NCI-H510A (cell line): Measurements from ENCODE around the gene PCCA.
A peak's percentile ranks its signal among the peaks of the same experiment; 100 is the strongest.

ENCODE experiments used
- DNase-seq: peaks from one replicate; lab custom pipeline; 2025; lab: John Stamatoyannopoulos, UW

Gene PCCA

DNA sequence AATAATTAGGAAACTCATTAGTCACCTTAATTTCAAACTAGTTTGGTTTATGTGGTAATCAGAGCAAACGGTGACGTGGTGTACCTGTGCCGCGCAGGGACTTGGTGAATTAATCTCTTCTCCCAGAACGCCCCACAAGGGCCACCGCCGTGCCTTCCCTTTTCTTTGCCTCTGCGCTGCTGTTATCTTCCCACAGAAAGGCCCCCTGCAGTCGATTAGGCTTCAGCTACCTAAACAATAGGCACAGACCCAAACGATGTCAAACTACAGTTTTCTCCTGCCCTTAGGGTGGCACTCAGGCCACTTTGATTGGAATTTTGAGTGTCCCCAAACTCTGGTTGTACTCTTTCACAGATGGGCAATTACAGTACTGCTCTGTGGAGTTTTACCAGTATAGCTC is 384.2 kb downstream of the PCCA start:
- DNase-seq: no peak

DNA sequence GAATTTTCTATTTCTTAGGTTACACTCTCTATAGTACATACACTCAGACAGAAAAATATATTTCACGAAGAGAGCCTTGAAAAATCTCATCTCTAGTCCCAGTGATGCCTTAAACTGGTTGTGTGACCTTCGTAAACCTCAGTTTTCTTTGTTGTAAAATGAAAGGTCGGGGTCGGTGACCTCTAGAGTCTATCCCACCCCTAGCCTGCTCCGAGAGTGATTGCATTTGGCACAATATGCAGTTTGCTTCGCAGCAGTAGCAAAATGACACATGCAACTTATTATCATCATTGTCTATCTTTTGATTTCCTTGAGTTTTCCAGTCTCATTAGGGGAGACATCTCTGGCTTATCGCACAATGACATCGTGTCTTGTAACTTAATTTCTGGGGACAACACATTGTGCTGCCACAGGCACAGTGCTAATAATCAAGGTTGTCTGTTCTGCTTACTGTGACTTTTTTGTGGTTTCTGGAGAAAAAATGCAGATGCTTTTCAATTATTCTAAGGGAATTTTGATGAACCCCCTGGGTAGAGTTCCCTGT is 384.7 kb downstream of the PCCA start:
- no peak for DNase-seq

DNA sequence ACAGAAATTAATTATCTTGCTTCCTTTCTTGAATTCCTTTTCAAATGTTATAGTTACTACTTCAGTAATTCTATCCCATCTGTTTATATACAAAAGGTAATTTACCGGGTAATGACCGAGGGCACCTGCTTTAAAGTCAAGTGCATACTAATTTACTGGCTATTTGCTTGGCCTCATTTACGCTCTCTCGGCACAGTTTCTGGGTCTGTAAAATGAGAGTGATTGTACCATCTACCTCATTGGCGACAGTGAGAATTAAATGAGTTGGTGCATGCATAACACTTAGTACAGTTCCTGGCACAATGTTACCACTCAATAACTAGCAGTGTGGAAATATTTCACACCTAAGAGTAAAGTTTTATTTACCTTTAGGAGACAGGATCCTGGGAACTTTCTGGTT is 388.1 kb downstream of the PCCA start:
- no peak for DNase-seq

DNA sequence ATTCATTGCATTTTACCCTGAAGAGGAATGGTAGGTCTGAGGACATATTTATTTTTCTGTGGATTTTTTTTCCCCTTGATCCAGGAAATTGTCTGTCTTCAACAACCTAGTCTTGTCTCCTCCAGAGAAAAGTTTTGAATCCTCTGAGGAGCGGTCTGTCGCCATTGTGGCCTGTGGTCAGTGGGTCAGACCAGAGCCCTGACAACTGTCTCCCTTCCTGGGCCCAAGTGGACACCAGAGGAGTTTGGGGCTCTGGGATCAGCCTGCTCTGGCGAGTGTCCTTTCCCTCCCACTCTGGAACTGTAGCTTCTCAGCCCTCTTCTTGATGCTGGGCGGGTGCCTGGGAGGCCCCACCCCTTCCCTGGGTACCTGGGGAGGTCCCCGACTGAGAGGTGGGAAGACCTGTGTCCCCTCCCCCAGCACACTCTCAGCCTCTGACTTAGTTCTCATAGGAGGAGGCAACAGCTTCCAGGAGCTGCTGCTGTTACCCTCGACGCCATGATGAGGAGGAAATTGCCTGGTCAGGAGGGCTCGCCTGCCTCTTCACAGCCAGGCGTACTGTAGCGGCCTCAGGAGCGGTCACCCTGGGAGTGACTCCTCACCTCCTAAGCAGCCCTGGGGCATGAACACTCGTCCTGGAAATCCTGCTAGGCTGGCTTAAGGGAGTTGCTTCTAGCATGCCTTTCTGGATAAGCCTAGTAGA is 389.4 kb downstream of the PCCA start:
- no peak for DNase-seq

DNA sequence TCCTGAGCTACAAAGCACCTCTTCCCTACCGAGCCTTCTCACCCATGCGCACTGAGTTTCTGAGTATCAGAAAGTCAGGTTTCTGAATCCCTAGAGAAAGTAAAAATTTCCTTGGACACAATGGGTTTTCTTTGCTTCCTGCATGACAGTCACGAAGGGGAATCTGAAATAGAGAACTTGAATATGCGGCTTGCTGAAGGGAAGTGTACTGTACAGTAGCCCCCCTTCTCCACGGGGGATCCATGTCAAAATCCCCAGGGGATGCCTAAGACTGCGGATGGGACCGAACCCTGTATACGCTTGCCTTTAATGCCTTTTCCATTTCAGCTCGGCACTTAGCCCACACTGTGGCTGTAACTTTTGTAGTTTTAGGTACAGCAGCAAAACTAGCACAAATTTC is 391.8 kb downstream of the PCCA start:
- DNase-seq: no peak

DNA sequence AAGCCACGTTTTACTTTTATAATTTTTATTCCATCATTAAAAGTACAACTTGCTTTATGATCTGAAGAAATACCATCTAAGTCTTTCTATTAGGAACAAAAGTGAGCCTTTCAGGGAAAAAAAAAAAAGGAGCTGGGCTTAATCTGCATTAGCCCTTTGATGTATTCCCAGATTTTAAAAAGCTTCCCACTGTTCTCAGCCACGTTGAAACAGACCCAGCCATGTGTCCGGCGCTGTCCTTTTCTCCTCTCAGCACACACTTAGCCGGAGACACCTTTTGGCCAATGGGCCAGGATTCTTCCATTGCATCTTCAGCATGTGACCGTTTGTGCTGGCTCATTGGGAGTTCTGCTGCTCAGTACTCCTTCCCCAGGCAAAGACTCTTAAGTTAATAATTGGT is 394.2 kb downstream of the PCCA start:
- no peak for DNase-seq

DNA sequence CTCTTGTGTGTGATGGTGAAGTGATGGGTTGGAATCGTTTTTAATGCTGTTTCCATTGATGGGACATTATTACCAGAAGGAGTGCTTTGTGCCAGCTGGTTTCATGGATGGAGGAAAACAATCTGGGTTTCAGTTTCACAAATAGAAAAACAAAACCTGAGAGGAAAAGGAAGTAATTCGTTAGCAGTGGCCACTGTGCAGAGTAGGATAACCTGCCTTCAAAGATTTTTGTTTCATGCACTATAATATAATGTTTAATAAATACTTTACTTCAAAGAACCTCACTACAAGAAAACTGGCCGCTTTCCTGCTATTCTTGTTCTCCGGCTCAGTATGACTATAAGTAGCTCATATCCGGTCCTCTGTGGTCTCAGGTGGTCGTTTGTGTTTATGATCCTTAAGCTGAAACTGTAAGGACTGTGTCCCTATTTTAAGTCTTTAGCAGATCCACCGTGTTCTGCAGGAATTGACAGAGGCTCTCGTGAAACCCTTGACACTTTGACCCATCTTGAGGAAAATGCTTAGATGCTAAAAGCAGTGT is 395.0 kb downstream of the PCCA start:
- no peak for DNase-seq

DNA sequence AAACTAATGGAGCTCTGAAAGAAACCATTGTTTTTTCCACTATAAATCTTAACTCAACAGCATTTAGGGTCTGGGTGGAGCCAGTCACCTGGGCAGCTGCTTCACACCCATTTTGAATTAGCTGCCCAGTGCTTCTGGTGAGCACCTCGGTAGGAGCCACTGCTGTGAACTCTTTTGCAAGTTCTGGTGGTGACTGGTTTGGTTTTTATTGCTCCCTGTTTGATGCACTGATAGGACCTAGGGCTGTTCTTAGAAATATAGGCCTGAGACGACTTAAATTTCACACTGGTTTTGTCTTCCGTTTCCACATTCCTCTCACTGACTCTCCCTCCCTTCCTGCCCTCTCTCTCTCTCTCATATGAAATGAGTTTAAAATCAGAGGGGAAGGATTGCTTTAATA is 395.8 kb downstream of the PCCA start:
- DNase-seq: no peak

DNA sequence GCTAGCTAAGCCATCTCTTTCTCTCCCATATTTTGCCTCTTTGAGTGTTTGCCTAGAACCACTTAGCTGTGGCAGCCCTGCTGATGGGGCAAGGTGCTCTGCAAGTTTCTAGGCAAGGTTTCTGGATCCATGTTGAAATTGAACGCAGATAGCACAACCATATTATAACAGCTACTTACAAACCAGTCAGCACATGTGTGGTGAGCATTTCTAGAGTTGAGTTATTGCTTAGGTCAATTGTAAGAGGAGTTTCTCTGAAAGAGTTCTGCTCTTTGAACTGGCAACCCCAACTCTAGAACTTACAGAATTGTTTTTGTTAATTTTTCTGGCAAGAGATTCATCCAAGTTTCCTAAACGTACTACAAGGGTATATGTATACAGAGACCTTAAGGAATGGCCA is 396.4 kb downstream of the PCCA start:
- DNase-seq: no peak

DNA sequence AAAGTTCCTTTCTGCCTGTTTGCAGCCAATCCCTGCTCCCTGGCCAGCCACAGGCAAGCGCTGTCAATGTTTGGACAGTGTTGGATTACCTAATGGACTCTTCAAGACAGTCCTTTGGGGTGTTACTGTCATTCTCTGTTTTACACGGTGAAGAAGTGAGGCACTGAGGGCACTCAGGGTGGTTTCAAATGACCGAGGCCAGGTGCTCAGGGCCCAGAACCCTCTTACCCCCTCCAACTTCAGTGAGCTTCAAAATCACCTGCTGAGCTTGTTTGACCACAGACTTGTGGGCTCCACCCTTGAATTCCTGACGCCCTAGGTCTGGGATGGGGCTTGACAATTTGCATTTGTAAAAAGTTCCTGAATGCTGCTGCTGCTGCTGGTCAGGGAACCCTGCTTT is 401.8 kb downstream of the PCCA start:
- peak; percentile 69 for DNase-seq

DNA sequence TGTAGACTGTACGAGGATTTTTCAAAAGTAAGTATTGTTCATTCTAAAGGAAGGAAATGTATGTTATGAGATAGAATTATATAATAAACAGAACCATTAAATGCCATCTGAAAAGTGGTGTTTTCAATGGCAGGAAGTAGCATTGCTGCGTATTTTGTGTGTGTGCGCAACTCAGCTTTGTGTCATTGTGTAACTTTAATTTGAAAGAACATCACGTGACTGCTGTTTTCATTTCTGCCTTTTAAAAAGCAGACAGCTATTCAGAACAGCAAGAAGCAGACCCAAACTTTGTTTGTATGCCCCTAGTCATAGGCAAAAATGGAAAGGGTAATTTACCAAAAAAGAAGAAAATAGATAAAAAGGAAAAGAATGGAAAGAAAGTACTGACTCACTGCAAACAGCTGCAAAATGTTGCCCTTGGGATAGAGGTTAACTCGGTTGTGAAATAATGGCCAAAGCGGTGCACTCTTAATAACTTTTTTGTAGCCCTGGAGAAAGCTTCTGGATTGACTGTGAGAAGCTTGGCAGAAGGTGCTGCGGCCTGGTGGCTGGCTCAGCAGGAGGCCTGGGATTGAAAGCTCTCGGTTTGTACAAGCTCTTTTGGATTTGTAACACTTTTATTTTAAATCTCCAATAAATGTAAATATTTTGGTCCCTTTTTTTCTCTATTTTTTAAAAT is 402.4 kb downstream of the PCCA start:
- no peak for DNase-seq

DNA sequence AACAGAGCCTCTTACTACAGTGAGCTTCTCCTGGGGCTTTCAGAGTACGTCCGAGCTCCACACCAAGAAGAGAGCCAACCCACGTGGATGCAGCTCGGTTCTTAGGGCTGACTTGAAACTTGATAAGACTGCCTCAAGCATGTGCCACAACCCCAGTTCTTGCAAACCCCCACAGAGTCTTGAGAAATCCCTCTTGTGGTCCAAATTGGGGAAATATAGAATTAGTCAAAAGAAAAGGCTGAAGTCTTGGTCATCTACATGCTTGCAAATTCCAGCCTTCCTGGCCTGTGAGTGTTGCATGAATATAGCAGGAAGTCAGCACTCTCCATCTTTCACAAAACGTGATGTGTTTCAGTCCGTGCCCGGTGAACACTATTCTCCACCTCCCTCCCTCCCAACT is 404.5 kb downstream of the PCCA start:
- DNase-seq: no peak

DNA sequence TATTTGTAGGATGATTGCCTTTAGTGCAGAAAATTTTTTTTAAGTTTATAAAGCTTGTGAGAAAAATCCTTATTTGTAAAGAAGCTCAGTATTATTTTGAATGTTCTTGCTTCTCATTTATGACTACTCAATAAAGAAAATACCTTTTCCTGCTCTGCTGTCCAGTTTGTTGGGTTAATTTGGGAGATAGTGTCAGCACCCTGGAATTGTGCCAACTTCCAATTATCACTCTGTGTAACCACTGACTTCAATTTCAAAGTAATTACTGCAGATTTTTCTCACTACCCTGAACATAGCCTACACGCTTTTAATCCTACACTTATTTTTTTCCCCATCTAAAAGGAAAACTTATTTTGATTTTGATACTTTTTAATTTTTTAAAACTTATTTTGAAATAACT is 406.6 kb downstream of the PCCA start:
- DNase-seq: no peak

DNA sequence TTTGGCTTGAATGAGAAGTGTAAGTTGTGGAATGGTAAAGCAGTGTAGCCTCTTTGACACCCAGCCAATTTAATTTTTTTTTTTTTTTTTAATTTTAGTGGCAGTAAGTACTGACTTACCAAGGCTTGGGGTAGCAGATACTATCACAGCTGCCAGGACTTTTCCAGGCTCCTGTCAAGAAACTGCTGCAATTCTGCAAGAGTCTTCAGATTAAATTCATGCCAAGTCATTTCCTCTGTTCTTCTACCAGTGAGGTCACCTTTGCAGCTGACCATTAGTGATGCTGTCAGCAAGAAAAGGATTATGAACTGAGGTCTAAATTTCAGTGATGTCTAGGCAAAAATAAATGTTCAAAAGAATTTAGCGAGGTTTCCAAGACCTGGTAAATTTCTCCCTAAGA is 408.5 kb downstream of the PCCA start:
- no peak for DNase-seq

DNA sequence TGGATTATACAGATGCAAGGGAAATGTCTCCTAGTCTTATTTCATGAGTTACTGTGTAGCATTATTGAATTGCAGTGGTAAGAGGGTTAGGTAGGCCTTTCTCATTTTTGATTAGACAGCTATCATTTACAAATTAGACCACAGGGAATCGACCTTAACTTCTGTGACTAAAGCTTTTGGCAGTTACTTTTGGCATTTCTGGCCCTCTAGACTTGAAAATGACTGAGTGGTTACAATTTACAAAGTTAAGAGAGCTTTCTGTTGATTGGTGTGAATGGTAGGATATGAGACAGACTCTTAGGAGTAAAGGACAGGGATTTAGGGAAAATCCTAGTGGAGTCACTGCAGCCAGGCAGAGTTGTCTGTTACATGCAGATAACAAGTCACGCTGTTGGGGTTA is 413.6 kb downstream of the PCCA start:
- no peak for DNase-seq

DNA sequence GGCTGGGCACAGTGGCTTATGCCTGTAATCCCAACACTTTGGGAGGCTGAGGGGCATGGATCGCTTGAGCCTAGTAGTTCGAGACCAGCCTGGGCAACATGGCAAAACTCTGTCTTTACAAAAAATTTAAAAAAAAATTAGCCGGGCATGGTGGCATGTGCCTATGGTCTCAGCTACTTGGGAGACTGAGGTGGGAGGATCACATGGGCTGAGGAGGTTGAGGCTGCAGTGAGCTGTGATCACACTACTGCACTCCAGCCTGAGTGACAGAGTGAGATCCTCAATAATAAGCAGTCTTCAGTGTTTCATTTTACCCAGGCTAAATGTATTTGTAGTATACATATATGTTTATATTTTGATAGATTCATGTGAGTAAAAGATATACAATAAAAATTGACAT is 414.7 kb downstream of the PCCA start:
- no peak for DNase-seq

DNA sequence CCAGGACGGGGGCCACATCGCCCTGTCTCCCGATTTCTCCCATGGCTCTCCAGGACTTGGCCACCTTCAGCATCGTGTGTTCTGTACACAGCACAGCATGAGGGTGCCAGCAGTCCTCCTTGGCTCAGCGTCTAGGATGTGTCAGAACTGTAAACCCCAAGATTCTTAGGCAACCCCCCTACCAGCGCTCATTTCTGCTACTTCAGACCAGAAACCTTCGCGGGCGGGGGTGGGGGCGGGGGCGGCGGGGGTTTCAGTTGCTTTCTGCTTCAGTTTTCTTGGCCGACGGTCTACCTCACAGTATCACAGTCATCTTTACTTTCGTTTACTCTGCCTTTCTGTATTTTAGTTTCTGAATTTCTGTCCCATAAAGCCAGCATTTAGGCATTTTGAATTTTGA is 417.3 kb downstream of the PCCA start:
- DNase-seq: no peak

DNA sequence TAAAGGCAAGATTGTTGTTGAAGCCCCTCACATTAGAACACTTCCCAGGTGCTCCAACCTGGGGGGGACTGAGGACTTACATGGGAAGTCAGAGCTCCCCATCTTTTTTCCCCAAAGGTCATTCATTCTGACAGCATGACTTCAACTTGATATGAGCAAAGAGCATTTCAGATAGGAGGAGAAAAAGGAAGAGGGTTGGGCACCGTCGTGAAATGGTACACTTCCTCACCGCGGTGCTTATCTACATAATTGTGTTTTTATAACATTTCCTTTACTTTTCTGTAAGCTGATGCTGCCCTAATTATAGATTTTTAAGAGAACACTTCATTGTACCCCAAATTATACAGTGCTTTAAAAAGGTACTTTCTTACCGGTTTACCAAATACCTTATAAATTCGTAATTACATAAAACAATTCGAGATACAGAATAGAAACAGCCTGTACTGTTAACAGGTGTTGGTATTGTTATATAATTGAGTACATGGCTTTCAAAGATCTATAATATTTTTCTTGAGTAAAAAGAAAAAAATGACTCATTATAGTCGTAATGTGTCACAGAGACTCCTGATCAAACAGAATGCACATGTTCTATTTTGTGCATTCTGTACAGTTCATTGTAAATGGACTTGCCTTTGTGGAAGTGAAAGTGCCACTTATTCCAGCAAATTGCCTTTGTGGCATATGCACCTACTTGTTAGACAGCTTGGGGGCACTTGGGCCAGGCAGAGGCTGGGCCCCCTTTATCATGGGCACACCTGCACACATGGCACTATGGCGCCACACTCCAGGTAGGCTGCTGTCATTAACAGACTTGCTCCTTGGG is 417.9 kb downstream of the PCCA start:
- no peak for DNase-seq

DNA sequence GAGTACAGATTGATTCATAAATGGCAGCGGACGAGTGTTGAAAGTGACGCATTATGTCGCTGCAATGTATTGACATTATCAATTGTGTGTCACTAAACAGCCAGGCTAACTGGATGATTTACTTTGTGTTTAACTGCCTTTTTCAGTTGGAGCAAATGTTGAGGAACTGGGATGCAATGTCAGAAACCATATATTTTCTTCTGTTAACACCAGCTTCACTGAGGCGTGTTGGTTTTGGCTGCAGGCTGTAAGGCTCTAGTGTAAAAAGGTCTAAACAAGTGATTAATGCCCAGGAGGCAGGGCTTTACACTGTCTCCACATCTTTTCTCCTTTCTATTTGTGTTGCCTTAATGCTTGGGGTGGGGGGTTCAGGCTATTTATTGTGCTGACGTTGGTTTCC is 419.6 kb downstream of the PCCA start:
- no peak for DNase-seq

DNA sequence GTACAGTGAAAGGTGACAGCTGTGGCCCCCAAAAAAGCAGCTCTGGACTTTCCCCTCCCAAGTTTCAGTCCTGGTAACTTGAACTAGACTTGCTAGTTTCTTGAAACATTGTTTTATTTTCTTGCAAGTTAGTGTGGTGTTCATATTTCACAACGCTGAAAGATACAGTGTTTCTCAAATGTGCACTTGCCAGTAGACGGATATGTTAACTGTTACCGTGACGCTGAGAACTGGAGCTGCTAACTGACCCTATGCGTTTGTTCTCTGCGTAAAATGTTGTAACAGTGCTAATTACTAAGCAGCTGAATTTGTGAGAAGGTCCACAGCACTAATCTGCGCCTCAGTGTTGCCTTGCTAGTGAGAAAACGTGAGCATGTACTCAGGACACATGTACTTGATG is 420.1 kb downstream of the PCCA start:
- DNase-seq: no peak

DNA sequence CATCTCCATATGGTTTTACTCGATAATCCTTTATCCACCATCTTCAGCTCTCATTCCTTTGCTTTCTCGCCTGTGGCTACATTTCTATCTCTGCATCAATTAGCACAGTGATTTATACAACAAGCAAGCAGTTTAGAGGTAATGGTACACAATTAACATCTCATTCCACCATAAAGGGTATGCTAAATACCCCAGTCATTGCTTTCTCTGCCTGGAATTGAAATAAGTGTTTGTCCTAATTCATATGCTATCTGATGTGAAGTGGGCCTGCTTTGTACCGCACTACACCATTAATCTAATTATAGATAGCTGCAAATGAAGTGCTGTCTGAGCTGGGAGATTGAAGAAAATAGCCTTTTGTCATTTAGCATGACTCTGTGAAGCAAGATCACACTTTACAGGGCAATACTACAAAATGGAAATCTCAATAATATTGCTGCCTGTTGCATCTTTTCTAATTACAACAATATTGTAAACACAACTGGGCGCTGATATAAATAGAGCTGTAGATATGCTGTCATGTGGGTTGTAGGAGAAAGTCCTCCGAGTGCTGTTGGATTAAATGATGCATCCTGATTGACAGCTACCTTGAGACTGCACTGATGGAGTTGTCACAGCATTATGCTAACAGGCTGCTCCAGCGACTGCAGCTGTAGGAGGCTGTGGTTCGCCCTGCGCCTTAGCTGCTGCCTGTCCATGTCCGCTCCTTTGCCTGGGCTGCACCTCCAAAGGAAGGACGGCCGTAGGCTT is 421.5 kb downstream of the PCCA start:
- no peak for DNase-seq

DNA sequence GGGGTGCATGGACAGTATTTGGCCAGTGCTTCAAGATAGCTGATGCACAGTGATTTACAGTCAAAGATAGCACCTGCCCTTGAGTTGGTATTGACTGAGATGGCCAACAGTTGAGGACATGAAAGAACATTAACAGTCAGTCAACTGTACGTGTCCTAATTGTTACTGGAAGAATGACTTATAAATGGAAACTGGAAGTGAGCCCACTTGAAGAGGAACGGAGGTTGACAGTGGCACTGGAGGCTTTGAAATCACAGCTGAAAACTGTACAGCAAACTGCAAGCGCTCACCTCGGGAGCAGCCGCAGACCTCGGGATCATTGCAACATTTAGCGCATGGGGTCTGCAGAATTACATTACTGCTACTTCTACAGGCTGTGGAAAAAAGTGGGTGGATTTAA is 422.6 kb downstream of the PCCA start:
- DNase-seq: no peak
